ENCODE data around the gene TAF11.
"Not testable (repeated sequence)": the region's sequence is repeated elsewhere in the genome, so short reads cannot be mapped to it uniquely, and the experiment has no call there.

The TAF11 gene

DNA sequence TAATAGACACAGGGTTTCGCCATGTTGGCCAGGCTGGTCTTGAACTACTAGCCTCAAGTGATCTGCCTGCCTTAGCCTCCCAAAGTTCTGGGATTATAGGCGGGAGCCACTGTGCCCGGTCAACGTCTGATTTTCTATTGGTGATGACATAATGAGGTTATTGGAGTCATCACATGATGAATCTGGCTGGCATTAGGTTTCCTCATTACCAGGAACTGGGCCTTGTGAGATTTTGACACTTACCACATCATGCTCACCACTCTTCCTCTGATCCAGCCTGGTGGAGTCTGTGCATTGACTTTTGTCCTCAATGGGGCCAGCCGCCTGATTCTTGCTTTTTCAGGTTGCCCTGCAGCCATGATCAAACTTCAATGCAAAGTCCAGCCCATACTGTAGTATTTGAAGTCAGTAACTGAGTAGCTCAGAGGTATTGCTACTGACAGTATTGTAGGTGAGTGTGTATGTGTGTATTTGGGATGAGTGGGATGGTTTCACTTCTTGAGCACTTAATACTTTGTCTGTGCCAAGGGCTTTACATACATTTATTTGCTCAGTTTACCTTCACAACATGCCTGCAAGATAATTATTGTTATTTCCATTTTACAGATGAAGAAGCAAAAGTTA, 17.3 kb upstream of the TAF11 start:
- no peak for DNase-seq (ENCODE audit: low read depth)

DNA sequence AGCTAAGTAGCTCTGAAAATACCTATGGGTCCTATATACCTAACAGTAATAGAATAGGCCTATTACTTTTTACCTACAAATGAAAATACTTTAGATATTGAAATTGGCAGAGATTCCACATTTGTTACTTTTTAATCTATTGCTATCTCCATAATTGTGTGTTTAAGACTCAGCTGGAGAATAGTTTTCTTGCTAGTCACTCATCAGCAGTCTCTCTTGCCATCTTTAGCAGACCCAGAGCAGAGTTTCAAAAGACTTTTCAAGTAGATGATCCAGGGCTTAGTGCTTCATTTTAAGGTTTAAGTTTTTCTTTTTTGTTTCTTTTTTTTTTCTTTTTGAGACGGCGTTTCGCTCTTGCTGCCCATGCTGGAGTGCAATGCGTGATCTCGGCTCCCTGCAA, 14.1 kb upstream of the TAF11 start:
- DNase-seq (ENCODE audit: low read depth) = no peak

DNA sequence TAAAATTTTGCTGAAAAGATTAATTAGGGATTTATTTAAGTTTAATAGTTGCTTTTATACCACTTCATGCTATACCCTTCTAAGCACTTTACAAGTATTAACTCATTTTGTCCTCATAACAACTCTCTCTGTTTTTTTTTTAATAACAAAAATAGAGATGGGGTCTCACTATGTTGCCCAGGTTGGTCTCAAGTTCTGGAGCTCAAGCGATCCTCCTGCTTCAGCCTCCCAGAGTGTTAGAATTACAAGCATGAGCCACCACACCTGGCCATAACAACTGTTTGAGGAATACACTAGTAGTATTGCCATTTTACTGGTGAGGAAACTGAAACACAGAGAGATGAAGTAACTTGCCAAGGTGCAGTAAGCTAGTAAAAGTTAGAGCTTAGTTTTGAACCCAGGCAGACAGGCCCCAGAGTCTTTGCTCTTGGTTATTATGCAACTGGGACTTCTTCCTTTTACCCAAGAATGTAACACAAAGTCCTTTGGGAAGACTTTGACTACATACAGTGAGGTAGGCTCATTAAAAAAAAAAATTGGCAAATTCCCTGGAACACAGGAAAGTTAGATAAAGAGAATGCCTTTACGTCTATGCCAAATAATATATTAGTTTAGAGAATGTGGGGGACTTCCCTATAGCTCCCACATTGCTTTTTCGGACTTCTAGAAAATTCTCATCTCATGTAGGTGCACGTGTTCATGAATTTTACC, 12.6 kb upstream of the TAF11 start:
- no peak for DNase-seq (ENCODE audit: low read depth)

DNA sequence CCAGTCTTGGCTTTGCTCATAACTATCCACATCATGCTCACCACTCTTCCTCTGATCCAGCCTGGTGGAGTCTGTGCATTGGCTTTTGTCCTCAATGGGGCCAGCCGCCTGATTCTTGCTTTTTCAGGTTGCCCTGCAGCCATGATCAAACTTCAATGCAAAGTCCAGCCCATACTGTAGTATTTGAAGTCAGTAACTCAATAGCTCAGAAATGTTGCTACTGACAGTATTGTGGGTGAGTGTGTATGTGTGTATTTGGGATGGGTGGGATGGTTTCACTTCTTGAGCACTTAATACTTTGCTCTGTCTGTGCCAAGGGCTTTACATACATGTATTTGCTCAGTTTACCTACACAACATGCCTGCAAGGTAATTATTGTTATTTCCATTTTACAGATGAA, 11.9 kb upstream of the TAF11 start:
- DNase-seq (ENCODE audit: low read depth) = not testable (repeated sequence)

- DNase-seq (ENCODE audit: low read depth) = no peak
Measured at GRCh38 chr6:34897716-34898115, 9.9 kb upstream of the TAF11 start.

- no peak for DNase-seq (ENCODE audit: low read depth)
Measured at GRCh38 chr6:34897130-34897529, 9.3 kb upstream of the TAF11 start.

GRCh38 chr6:34894693-34895092, 6.9 kb upstream of the TAF11 start:
- no peak for DNase-seq (ENCODE audit: low read depth)

DNA sequence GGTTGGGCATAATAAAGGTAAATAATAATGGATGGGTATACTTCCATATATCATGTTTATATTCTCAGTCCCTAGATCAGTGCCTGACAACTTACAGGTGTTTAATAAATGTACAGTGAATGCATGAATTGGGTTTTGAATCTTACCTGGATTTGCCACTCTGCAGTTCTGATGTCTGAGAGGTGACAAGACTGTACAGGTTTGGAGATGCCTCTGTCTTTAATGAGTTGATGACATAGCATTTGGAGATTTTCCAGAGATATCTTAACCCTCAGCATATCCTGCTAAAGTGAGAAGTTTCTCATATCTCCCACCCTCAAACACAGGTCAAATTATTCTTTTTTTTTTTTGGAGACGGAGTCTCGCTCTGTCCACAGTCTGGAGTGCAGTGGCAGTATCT, 3.5 kb upstream of the TAF11 start:
- no peak for DNase-seq (ENCODE audit: low read depth)

- no peak for DNase-seq (ENCODE audit: low read depth)
Measured at GRCh38 chr6:34890533-34890925, 2.7 kb upstream of the TAF11 start.

- DNase-seq (ENCODE audit: low read depth) = peak; percentile 89
Measured at GRCh38 chr6:34888874-34889555, 1.2 kb upstream of the TAF11 start, which contains the start of gene ANKS1A. Gene ANKS1A, plus strand, starts transcription at chr6:34889255. Its CDS starts 148 bp downstream, at chr6:34889403.

- no peak for DNase-seq (ENCODE audit: low read depth)
Measured at GRCh38 chr6:34888514-34888856, 643 bp upstream of the TAF11 start.

- DNase-seq (ENCODE audit: low read depth) = not testable (repeated sequence)
Measured at GRCh38 chr6:34885837-34886236, 2.0 kb downstream of the TAF11 start.

- DNase-seq (ENCODE audit: low read depth) = no peak
Measured at GRCh38 chr6:34884996-34885395, 2.8 kb downstream of the TAF11 start.

GRCh38 chr6:34884073-34884472, 3.8 kb downstream of the TAF11 start:
- DNase-seq (ENCODE audit: low read depth) = not testable (repeated sequence)

DNA sequence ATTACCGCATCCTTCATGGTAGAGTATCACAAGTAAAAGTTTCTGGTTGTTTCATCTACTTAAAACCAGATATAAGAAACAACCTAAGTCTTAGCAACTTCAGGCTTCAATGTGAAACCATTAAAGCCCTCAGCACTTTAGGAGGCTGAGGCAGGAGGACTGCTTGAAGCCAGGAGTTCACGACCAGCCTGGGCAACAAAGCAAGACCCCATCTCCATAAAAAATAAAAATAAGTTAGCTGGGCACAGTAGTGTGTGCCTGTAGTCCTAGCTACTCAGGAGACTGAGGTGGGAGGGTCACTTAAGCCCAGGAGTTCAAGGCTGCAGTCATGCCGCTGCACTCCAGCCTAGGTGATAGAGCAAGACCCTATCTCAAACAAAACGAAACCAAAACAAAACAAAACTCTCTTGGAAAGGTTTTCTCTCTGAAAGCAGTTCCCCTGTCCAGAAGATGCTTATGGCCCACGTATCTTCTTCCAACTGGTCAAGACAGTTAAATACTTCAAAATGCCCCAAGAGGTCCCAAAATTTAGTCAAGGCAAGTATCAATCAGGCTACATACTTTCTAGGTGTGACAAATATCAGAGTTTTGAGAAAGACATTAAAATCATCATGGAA, 9.9 kb downstream of the TAF11 start:
- DNase-seq (ENCODE audit: low read depth) = no peak

DNA sequence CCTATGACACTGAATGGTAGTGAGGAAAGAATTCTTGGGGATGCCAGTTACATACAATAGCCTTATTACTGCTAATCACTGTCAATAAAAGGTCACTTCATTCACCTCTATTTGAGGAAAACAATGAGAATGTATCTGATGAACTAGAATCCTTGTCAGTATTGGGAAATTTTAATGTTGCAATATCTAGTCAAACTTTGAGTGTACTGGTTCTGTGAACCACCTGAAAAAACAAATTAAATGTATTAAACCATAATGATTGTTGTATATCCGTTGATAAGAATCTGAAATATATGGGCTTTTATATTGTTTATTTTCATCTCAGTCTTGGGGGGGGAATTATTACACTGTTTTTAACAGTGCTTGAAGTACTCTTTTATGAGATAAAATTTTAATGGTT, 10.6 kb downstream of the TAF11 start:
- no peak for DNase-seq (ENCODE audit: low read depth)

GRCh38 chr6:34876472-34876871, 11.4 kb downstream of the TAF11 start:
- no peak for DNase-seq (ENCODE audit: low read depth)

DNA sequence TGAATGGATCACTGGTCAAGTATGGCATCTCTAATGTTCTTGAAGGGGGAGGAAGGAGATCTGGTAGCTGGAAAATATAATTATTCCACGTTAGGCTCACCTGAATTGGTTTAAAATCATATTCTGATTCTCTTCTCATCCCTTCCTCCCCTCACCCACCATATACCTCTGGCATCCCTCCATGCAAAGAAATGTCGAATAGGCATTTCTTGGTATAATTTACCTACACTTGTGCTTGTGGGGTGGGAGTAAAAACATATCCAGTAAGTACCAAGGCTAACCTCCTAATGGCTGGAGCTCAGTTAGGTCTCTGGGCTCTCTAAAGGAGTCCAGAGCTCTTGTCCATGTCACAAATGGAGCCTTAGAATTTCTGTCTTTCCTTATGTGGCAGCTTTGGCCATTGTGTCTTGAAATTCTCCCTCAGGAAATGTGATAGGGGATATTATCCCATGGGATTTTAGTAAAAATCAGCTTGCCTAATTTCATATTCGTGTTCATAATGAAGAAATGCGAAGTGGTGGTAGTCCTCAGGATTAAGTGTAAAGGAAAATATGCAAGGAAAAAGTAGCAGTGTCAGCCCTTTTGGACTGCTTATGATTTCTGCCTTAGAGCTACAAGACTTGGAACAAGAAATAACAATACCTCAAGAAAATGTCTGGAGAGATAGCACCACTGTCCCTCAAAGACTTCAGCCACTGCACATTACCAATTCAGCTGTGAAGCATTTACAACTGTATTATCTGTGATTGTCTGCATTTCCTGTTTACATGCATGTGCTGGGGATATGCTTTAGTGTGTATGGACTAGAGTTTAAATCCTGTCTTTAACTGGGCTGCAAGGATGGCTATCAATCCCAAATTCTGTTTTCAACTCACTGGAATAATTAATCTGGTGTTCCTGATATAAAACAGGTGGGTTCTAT, 12.3 kb downstream of the TAF11 start:
- DNase-seq (ENCODE audit: low read depth) = no peak

GRCh38 chr6:34872332-34872731, 15.5 kb downstream of the TAF11 start:
- no peak for DNase-seq (ENCODE audit: low read depth)

DNA sequence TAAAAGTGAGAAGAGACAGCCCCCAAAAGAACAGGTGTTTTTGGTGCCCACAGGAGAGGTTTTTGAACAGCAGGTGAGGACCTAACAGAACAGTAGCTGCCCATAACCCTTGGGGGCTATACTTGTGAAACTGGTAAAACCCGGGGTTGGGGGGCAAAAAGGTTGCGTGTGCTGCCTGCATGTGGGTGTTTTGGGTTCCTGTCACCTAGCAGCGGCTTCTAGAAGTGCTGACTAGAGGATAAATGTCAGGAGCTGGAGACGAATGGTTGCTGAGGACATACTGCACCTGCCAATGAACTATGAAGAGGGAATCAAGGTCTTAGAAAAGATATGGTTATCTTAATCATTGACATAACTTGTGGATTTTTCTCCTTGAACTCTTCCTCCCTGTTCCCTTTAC, 16.0 kb downstream of the TAF11 start:
- DNase-seq (ENCODE audit: low read depth) = no peak

DNA sequence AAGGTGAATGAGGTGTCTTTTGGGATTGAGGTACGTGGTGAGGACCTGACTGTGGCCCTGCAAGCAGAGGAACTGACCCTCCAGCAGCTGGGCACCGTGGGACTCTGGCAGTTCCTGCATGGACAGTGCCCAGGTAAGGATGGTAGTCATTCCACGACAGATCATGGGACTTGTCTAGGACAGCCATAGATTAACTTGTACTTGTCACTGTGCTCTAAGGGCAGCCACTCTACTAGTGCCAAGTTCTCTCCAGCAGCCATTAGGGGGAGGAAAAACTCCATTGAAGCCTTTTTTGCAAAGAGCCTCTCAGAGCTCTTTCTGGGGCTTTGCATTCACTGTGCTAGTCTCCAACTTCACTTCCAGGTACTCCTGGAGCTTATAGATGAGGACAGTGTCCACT, 20.4 kb downstream of the TAF11 start:
- no peak for DNase-seq (ENCODE audit: low read depth)

- no peak for DNase-seq (ENCODE audit: low read depth)
Measured at GRCh38 chr6:34866509-34866908, 21.3 kb downstream of the TAF11 start.

Data from stimulated activated CD8-positive, alpha-beta memory T cell treated with anti-CD3 and anti-CD28 coated beads, Interleukin-15, amount 100 ng/mL, for 24 hours (primary cell).